Peyer's patch (tissue), 4 donors: Measurements from ENCODE around the gene PPY. TPM values are rescaled to one million over a fixed set of nuclear protein-coding genes. Genes with fewer than 3 reads are reported as not detected.

Experiments used
- DNase-seq, 3 donors: peaks; one replicate each; pipeline ENCODE4 v3.0.0-alpha.2; 2017 to 2019
- H3K27ac ChIP-seq, 4 donors: fragments of 200-600 bp; sonication (generic); one replicate each; pipeline ENCODE4 v1.5.1; 2016 to 2019
- H3K27me3 ChIP-seq, 2 donors: fragments of 200-600 bp; sonication (generic); one replicate each; pipeline ENCODE4 v1.5.1; 2019
- H3K36me3 ChIP-seq, 3 donors: fragments of 200-600 bp; sonication (generic); one replicate each; pipeline ENCODE4 v1.5.1; 2016 to 2019
- H3K4me1 ChIP-seq, 4 donors: fragments of 200-600 bp; sonication (generic); one replicate each; pipeline ENCODE4 v1.5.1; 2016 to 2019
- H3K4me3 ChIP-seq, 4 donors: fragments of 200-600 bp; sonication (generic); 1 replicate in 3 of 4; 2 replicates in 1 of 4; pipeline ENCODE4 v1.5.1; 2016 to 2019; ENCODE audit warnings: mild to moderate bottlenecking in 1 of 4
- H3K9me3 ChIP-seq, 4 donors: fragments of 200-600 bp; sonication (generic); one replicate each; pipeline ENCODE4 v1.5.1; 2016 to 2019; ENCODE audit warnings: mild to moderate bottlenecking in 1 of 4
- CTCF ChIP-seq, 6 experiments: fragments of 450-650 bp in 4 of 6; fragments of 200-600 bp in 2 of 6; sonication (generic) in 1 of 6; IDR thresholded peaks; one replicate each; pipeline ENCODE4 v1.5.1; 2017 to 2019; ENCODE audit warnings: antibody characterized with exemption in 6 of 6, mild to moderate bottlenecking in 3 of 6, moderate library complexity in 1 of 6
- POLR2A ChIP-seq, 2 donors: fragments of 450-650 bp; IDR thresholded peaks; one replicate each; pipeline ENCODE4 v1.5.1; 2017; ENCODE audit warnings: antibody characterized with exemption in 2 of 2, mild to moderate bottlenecking in 2 of 2, moderate library complexity in 2 of 2
- total RNA-seq, 4 donors: library from RNA; depleted of rRNA; stranded (reverse); fragments of >200 nt; gene quantifications; one replicate each; pipeline ENCODE4 v1.1.0, GENCODE V29; 2016

Gene PPY
- total RNA-seq, 4 donors from 2014 or later, result not detected

GRCh38 chr17:43983515-43984411 is 41.5 kb upstream of the PPY start:
- Histone ChIP-seq H3K4me1 (peaks cover 0 to 13% (median 7%) of the 10 kb centered on the region in 4 donors), H3K27ac (peak overlapping the region in 1 of 4 donors; percentile 57), H3K36me3 (no peaks in the 10 kb centered on the region), H3K9me3 (no peaks in the 10 kb centered on the region), H3K4me3 (peak overlapping the region in 3 of 4 donors; percentile 31 to 56 (median 51)), H3K27me3 (no peaks in the 10 kb centered on the region)
- TF ChIP-seq POLR2A (IDR thresholded peaks at IDR 0.05), result no peak
- peak in 2 of 6 experiments; percentile 2 to 22 for TF ChIP-seq CTCF (IDR thresholded peaks at IDR 0.05)
- peak in 2 of 3 donors; percentile 55 to 71 for DNase-seq

- TF ChIP-seq POLR2A (IDR thresholded peaks at IDR 0.05) (no peak), CTCF (IDR thresholded peaks at IDR 0.05) (peak in 1 of 6 experiments; percentile 6)
- H3K36me3 ChIP-seq, result no peaks in the 10 kb centered on the region
- no peaks in the 10 kb centered on the region for H3K27me3 ChIP-seq
- H3K4me3 ChIP-seq, result peak overlapping the region in 2 of 4 donors; percentile 51 to 56
- H3K4me1 ChIP-seq, result peaks cover 0 to 13% (median 7%) of the 10 kb centered on the region in 4 donors
- no peak for DNase-seq
- no peaks in the 10 kb centered on the region for H3K9me3 ChIP-seq
- no peak overlapping the region for H3K27ac ChIP-seq
These were observed 40.9 kb upstream of the PPY start for GRCh38 chr17:43983196-43983514.

- Histone ChIP-seq H3K27ac (no peak overlapping the region), H3K4me3 (no peak overlapping the region), H3K36me3 (no peaks in the 10 kb centered on the region), H3K4me1 (peaks cover 0 to 13% (median 7%) of the 10 kb centered on the region in 4 donors), H3K27me3 (no peaks in the 10 kb centered on the region), H3K9me3 (no peaks in the 10 kb centered on the region)
- DNase-seq, result no peak
- TF ChIP-seq POLR2A (IDR thresholded peaks at IDR 0.05), result no peak
- TF ChIP-seq CTCF (IDR thresholded peaks at IDR 0.05), result no peak
These were observed 39.9 kb upstream of the PPY start for GRCh38 chr17:43982171-43982570.

- Histone ChIP-seq H3K27me3 (no peaks in the 10 kb centered on the region), H3K4me1 (peaks cover 0 to 13% (median 7%) of the 10 kb centered on the region in 4 donors), H3K36me3 (no peaks in the 10 kb centered on the region), H3K4me3 (no peak overlapping the region), H3K9me3 (no peaks in the 10 kb centered on the region), H3K27ac (no peak overlapping the region)
- no peak for DNase-seq
- TF ChIP-seq CTCF (IDR thresholded peaks at IDR 0.05), result no peak
- TF ChIP-seq POLR2A (IDR thresholded peaks at IDR 0.05), result no peak
These were observed 37.4 kb upstream of the PPY start for GRCh38 chr17:43979671-43980070.

- H3K4me1 ChIP-seq, result peaks cover 0 to 10% (median 6%) of the 10 kb centered on the region in 4 donors
- TF ChIP-seq CTCF (IDR thresholded peaks at IDR 0.05) (no peak), POLR2A (IDR thresholded peaks at IDR 0.05) (no peak)
- no peak for DNase-seq
- no peaks in the 10 kb centered on the region for H3K27me3 ChIP-seq
- H3K9me3 ChIP-seq, result no peaks in the 10 kb centered on the region
- no peak overlapping the region for H3K27ac ChIP-seq
- H3K4me3 ChIP-seq, result no peak overlapping the region
- no peaks in the 10 kb centered on the region for H3K36me3 ChIP-seq
These were observed 36.7 kb upstream of the PPY start for GRCh38 chr17:43979011-43979410.
